ENCODE results near the gene STARD3. TPM values are rescaled to one million over a fixed set of nuclear protein-coding genes. Genes with fewer than 3 reads are reported as not detected.

STARD3 gene
- total RNA-seq, 1 donor from 2014 or later, result 18.4 TPM

GRCh38 chr17:39702901-39703893 is 66.3 kb downstream of the STARD3 start:
- FAIRE-seq (no peak), DNase-seq (ENCODE audit: low read depth) (peak; percentile 68)
- Histone ChIP-seq H3K27me3 (ENCODE audit: control insufficient read depth, insufficient read depth, low read length) (no peaks in the 10 kb centered on the region), H3K4me3 (ENCODE audit: low read depth, low read length) (no peak overlapping the region), H3K36me3 (ENCODE audit: control insufficient read depth, insufficient read depth, low read length) (peaks cover 10% of the 10 kb centered on the region)
- TF ChIP-seq, protein P1, sequence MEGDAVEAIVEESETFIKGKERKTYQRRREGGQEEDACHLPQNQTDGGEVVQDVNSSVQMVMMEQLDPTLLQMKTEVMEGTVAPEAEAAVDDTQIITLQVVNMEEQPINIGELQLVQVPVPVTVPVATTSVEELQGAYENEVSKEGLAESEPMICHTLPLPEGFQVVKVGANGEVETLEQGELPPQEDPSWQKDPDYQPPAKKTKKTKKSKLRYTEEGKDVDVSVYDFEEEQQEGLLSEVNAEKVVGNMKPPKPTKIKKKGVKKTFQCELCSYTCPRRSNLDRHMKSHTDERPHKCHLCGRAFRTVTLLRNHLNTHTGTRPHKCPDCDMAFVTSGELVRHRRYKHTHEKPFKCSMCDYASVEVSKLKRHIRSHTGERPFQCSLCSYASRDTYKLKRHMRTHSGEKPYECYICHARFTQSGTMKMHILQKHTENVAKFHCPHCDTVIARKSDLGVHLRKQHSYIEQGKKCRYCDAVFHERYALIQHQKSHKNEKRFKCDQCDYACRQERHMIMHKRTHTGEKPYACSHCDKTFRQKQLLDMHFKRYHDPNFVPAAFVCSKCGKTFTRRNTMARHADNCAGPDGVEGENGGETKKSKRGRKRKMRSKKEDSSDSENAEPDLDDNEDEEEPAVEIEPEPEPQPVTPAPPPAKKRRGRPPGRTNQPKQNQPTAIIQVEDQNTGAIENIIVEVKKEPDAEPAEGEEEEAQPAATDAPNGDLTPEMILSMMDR (IDR thresholded peaks at IDR 0.05; ENCODE audit: insufficient read depth, low read length, severe bottlenecking), result no peak

DNA sequence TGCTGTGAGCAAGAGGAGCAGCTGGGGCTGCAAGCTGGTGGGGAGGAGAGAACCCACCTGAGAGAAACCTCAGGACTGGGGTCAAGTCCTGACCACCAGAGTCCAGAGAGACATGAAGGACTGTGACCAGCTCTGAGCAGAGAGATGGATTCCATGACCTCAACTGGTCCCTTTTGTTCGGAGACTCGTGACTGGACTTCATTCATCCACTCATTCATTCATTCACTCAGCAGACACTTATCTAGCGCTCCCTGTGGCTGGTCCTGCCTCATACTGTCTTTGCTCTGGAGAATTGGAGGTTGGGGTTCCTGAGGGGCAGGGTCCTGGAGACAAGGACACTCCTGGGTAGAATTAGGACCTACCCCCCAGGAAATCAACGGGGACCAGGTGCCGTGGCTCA is 67.0 kb downstream of the STARD3 start:
- Histone ChIP-seq H3K36me3 (ENCODE audit: control insufficient read depth, insufficient read depth, low read length) (peaks cover 17% of the 10 kb centered on the region), H3K27me3 (ENCODE audit: control insufficient read depth, insufficient read depth, low read length) (no peaks in the 10 kb centered on the region), H3K4me3 (ENCODE audit: low read depth, low read length) (no peak overlapping the region)
- TF ChIP-seq, protein P1 (IDR thresholded peaks at IDR 0.05; ENCODE audit: insufficient read depth, low read length, severe bottlenecking), result no peak
- no peak for FAIRE-seq
- no peak for DNase-seq (ENCODE audit: low read depth)

- Histone ChIP-seq H3K36me3 (ENCODE audit: control insufficient read depth, insufficient read depth, low read length) (peaks cover 26% of the 10 kb centered on the region), H3K27me3 (ENCODE audit: control insufficient read depth, insufficient read depth, low read length) (no peaks in the 10 kb centered on the region), H3K4me3 (ENCODE audit: low read depth, low read length) (no peak overlapping the region)
- no peak for FAIRE-seq
- no peak for DNase-seq (ENCODE audit: low read depth)
- TF ChIP-seq, protein P1 (IDR thresholded peaks at IDR 0.05; ENCODE audit: insufficient read depth, low read length, severe bottlenecking), result peak; percentile 71
Measured at GRCh38 chr17:39704821-39705551, 68.0 kb downstream of the STARD3 start.

DNA sequence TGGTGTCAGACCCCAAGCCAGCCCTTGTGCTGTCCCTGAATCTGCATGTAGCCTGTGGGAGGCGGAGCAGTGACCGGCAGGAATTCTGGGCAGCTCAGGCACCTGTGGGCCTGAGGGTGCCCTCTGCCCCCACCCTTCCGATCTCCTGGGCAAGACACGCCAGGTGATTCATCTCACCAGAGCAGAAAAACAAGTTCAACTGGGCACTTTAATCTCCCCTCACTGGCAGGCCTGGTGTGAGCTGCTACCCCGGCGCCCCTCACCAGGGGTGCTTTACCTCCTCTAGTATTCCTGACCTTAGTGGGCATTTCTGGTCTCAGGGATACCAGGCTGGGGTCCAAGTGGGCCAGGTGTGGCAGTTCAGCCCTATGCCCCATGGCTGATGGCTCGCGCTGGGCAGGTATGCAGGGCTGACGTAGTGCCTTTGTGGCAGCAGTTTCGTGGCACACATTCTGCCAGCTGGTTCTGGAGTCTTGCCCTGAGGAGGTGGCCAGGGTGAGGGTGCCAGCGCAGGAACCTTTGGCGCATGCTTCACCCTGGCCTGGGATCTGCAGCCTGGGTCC is 68.9 kb downstream of the STARD3 start:
- TF ChIP-seq, protein P1 (IDR thresholded peaks at IDR 0.05; ENCODE audit: insufficient read depth, low read length, severe bottlenecking), result peak; percentile 4
- no peak for FAIRE-seq
- H3K36me3 ChIP-seq (ENCODE audit: control insufficient read depth, insufficient read depth, low read length), result peaks cover 31% of the 10 kb centered on the region
- H3K27me3 ChIP-seq (ENCODE audit: control insufficient read depth, insufficient read depth, low read length), result no peaks in the 10 kb centered on the region
- H3K4me3 ChIP-seq (ENCODE audit: low read depth, low read length), result no peak overlapping the region
- DNase-seq (ENCODE audit: low read depth), result peak; percentile 86

GRCh38 chr17:39706383-39706782 is 69.4 kb downstream of the STARD3 start:
- no peak for FAIRE-seq
- Histone ChIP-seq H3K36me3 (ENCODE audit: control insufficient read depth, insufficient read depth, low read length) (peaks cover 32% of the 10 kb centered on the region), H3K4me3 (ENCODE audit: low read depth, low read length) (no peak overlapping the region), H3K27me3 (ENCODE audit: control insufficient read depth, insufficient read depth, low read length) (no peaks in the 10 kb centered on the region)
- TF ChIP-seq, protein P1 (IDR thresholded peaks at IDR 0.05; ENCODE audit: insufficient read depth, low read length, severe bottlenecking), result no peak
- DNase-seq (ENCODE audit: low read depth), result no peak
